ENCODE measurements around the gene C1orf198. TPM values are rescaled to one million over a fixed set of nuclear protein-coding genes. Genes with fewer than 3 reads are reported as not detected.

C1orf198 gene
- total RNA-seq, 1 experiment from 2014 or later = 29.7 TPM

- no peak for DNase-seq (ENCODE audit: low spot score)
These were observed 34.8 kb downstream of the C1orf198 start for GRCh38 chr1:230833511-230833910.

GRCh38 chr1:230832476-230832875, 35.8 kb downstream of the C1orf198 start:
- no peak for DNase-seq (ENCODE audit: low spot score)

DNA sequence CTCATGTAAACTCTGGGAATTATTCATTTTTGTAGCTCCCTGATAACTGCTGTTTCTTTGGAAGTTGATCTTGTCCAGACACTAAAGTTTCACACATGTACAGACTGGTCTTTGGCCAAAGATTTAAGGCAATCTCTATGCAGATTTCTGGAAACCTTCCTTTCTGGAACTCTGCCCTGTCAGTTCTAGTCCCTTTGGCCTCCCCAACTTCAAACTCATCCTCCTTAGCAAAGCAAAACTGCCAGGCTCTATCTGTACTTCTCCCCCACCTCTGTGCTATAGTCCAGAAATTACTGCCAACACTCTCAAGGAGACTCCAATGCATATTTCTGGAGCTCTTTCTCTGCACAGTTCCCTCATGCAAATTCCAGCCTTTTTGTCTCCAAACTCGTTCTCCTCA, 36.5 kb downstream of the C1orf198 start:
- DNase-seq (ENCODE audit: low spot score) = no peak

DNA sequence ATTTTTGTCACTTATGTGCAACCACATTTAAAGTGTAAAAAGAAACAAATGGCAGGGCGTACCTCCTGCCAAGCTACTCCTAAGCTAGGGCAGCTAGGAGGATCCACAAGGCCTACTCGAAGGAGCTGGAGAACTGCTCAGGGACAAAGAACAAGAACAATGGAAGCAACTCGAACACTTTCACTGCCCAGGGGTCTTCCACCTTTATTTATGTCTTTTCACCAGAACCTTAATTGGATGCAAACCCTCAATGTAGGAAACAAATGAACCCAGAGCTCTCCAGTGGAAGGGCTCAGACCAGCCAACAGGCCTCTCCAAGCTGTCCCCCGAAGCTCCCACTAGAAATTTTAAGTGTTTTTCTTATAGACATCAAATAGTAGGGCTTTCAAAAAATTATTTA, 39.9 kb downstream of the C1orf198 start:
- no peak for DNase-seq (ENCODE audit: low spot score)

GRCh38 chr1:230827801-230828200, 40.5 kb downstream of the C1orf198 start:
- no peak for DNase-seq (ENCODE audit: low spot score)

- no peak for DNase-seq (ENCODE audit: low spot score)
These were observed 41.1 kb downstream of the C1orf198 start for GRCh38 chr1:230827081-230827681.

DNA sequence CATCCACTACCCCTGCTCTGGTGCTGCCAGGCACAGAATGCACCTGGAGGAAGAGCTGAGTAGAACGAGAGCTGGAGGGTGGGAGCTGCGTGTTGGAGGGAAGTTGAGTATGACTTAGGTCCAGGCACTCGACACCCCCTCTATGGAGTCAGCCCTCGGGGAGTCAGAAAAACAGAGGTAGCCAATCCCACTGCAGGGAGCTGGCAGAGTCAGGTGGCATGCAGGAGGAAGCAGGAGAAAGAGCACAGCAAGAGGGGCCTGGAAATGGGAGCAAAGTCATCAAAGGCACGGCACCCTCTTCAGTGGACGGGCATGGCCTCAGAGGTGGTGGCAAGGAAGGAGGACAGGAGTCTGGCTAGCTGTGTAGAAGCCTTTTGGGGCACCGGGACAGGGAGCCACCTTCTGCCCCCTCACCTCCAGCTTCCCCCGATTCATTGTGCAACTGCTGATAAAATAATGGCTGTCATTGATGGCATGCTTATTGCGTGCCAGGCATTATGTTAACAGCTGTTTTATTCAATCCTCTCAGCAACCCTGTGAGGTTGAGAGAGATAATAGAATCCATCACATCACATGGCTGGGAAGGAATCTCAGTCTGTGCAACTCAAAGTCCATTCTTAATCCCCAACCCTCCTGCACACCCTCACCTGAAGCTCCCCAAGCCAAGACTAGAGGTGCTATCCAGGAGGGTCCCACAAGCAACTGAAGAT, 42.0 kb downstream of the C1orf198 start:
- DNase-seq (ENCODE audit: low spot score) = no peak

- peak; percentile 11 for DNase-seq (ENCODE audit: low spot score)
These were observed 42.6 kb downstream of the C1orf198 start for GRCh38 chr1:230825761-230826160.

DNA sequence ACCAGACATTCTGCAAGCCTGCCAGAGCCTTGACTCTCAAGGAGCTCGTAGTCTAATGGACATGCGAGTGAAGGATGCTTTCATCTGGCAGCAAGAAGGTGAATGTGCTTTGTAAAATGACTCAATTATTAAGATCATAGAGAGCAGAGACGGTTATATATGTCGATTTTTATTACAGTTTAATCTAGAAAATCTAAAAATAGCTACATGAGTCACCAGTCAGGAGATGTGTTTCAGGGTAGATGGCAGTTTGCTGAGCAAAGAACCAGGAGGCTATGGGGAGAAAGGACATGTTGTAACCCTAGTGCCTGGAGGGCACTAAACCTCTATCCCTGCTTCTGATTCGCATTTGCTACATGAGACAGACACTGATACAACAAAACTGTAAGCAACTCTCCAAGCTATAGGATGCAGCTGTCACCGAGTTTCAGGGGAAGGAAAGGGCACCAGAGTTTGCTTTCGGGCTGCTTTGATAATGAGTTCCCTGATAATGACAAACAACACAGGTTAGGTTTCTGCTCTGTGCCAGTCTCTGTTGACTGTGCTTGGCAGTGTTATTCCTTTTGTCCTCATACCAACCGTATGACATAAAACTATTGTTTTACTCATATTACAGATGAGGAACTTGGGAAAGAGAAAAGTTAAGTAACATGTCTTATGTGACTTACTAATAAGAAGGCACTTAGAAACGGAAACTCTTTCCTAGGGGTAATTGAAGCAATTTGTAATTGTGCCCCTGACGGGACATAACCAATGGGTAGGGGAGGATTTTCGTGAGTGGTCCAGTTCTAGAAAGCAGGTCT, 43.2 kb downstream of the C1orf198 start:
- peak; percentile 77 for DNase-seq (ENCODE audit: low spot score)

DNA sequence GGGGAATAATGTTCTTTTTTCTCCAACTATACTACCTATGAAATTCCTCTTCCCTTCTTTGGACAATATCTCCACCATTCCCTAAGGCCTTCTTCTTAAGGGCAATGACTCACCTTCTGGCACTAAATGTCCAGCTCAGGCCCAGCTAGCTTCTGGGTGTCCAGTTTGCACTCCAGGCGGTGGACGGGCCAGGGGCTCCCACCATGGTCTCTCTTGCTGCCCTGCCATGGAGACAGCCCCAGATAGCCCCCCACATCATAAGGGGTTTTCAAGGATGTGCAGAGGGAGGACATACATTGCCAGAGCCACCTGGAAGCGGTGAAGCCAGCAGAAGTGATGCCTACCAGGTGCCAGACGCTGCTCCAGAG, 43.8 kb downstream of the C1orf198 start:
- peak; percentile 22 for DNase-seq (ENCODE audit: low spot score)

DNA sequence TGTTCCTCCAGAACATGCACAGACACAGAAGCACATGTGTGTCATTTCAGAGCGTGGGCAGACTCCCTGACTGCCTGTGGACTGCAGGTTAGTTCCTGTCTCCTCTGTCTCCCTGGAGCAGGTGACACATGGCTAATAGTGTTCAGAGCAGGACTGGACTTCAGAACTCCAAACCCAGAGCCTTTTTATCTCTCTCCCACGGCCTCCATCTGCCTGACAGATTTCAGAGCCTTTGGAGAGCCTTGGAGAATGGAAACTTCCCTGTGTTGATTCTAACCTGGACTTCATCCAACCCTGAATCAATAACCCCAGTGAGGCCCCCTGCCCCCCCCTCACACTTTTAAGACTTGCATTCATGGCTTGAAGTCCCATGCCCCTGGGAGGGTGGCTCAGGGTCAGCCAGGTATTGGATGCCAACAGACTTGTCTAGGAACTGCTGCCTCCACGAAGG, 44.4 kb downstream of the C1orf198 start:
- DNase-seq (ENCODE audit: low spot score) = peak; percentile 7

DNA sequence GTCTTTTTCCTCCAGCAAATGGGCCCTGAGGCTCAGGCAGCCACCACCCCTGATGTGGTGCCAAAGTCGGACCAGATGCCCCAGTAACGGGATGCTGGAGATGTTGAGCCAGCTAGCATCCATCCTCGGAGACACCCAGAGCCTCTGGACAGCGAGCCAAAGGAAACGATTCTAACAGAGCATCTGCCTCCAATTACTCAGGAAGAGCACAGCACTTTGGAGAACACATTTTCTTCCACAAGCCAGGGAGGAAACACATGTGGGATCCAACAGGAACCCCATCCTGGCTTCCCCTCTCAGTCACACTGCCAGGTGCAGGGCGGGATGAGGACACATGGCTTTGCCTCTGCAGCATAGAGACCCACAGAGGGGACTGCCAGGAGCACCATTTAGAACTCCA, 44.9 kb downstream of the C1orf198 start:
- DNase-seq (ENCODE audit: low spot score) = no peak

- no peak for DNase-seq (ENCODE audit: low spot score)
These were observed 46.2 kb downstream of the C1orf198 start for GRCh38 chr1:230822092-230822581.

- no peak for DNase-seq (ENCODE audit: low spot score)
These were observed 47.0 kb downstream of the C1orf198 start for GRCh38 chr1:230821346-230821745.

GRCh38 chr1:230820568-230820967, 47.8 kb downstream of the C1orf198 start:
- no peak for DNase-seq (ENCODE audit: low spot score)

DNA sequence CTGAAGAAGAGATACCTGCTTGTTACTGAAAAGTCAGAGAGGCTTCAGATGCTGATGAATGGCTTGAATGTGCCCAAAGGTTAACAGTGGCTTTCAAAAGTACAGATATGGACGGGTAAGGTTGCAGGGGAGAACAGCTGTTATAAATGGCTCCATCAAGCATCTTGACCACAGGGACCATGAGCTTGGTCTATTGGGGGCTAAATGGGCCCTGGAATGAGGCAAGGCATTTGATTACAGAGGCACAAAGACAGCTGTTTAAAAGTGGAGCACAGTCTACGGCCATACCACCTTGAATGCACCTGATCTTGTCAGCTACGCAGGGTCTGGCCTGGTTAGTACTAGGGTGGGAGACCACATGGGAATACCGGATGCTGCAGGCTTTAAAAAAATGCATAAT, 48.3 kb downstream of the C1orf198 start:
- DNase-seq (ENCODE audit: low spot score) = no peak

DNA sequence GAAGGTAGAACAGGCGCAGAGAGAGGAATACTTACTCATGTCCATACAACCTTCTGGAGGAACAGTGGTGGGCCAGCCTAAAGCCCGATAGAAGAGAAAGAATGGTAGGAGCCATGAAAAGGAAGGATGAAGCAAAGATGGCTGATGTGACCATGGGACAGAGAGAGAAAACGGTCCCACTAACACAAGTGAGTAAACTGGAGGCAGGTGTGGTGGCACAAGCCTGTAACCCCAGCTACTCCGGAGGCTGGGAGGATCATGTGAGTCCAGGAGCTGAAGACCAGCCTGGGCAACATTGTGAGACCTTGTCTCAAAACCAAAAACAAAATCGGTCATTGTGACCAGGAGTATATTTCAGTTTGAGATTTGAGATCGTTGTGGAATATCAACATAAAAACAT, 49.4 kb downstream of the C1orf198 start:
- no peak for DNase-seq (ENCODE audit: low spot score)

DNA sequence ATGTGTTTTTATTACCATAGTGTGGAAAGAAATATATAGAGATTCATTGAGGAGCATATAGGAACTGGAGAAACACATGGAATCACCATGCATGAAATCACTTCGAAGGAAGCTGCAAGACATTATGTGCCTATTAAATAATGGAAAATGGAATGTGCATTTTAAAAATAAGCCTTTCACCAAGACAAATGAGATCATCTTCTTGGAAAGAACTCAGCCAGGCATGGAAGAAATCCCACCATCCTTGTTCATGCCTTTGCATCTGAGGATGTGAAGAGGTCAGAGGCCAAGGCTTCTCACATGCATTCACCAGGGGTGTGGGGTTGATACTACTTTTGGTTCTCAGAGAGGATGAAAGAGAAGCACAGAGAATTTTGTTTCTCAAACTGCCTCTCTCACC, 50.0 kb downstream of the C1orf198 start:
- no peak for DNase-seq (ENCODE audit: low spot score)

DNA sequence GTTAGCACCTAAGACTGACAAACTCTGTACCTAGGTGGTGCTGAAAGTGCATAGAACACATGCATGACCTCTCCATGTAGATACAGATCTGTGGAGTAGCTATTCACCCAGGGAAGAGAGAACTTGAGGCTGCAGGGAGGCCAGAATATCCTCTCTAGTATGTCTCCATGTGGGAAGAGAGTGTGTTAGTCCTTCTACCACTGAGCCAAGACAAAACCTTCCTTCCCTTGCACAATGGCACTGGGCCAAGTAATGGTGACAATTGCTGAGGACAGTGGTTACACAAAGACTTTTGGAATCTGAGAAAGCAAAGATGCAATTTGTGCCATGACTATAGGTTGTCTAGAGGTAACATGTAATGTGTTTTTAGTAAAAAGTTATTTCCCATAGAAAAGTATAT, 52.3 kb downstream of the C1orf198 start:
- DNase-seq (ENCODE audit: low spot score) = no peak

- DNase-seq (ENCODE audit: low spot score) = no peak
These were observed 53.2 kb downstream of the C1orf198 start for GRCh38 chr1:230814949-230815692.

- DNase-seq (ENCODE audit: low spot score) = no peak
These were observed 55.8 kb downstream of the C1orf198 start for GRCh38 chr1:230812568-230812967.

Data from HT-29 (cell line).